CD4-positive, alpha-beta T cell treated with Interleukin-1 beta for 1 hour (primary cell): ENCODE measurements around the gene TTC7B.

Experiments
- DNase-seq, 2 donors: peaks; one replicate each; pipeline ENCODE4 v3.0.0-alpha.2; 2020 to 2022

TTC7B gene

GRCh38 chr14:90666571-90666970 is 149.7 kb downstream of the TTC7B start:
- DNase-seq, result no peak

- DNase-seq, result no peak
These were observed 150.8 kb downstream of the TTC7B start for GRCh38 chr14:90665321-90666000.

GRCh38 chr14:90664911-90665310 is 151.3 kb downstream of the TTC7B start:
- DNase-seq, result no peak

GRCh38 chr14:90663680-90664079 is 152.6 kb downstream of the TTC7B start:
- no peak for DNase-seq

- no peak for DNase-seq
These were observed 153.1 kb downstream of the TTC7B start for GRCh38 chr14:90663140-90663539.

- no peak for DNase-seq
These were observed 154.4 kb downstream of the TTC7B start for GRCh38 chr14:90661866-90662265.

GRCh38 chr14:90660865-90661570 is 155.2 kb downstream of the TTC7B start:
- no peak for DNase-seq

GRCh38 chr14:90659156-90659555 is 157.1 kb downstream of the TTC7B start:
- DNase-seq, result no peak

- DNase-seq, result peak; percentile 8 to 56
These were observed 157.7 kb downstream of the TTC7B start for GRCh38 chr14:90658541-90658967.

- DNase-seq, result no peak
These were observed 159.3 kb downstream of the TTC7B start for GRCh38 chr14:90656973-90657372.

GRCh38 chr14:90655829-90656228 is 160.4 kb downstream of the TTC7B start:
- no peak for DNase-seq

- no peak for DNase-seq
These were observed 161.4 kb downstream of the TTC7B start for GRCh38 chr14:90654831-90655276.

GRCh38 chr14:90652626-90653025 is 163.6 kb downstream of the TTC7B start:
- no peak for DNase-seq

GRCh38 chr14:90651976-90652560 is 164.2 kb downstream of the TTC7B start:
- DNase-seq, result no peak

GRCh38 chr14:90651271-90651804 is 164.9 kb downstream of the TTC7B start:
- no peak for DNase-seq

- no peak for DNase-seq
These were observed 166.6 kb downstream of the TTC7B start for GRCh38 chr14:90649557-90650135.

GRCh38 chr14:90649083-90649482 is 167.1 kb downstream of the TTC7B start:
- DNase-seq, result no peak

GRCh38 chr14:90648421-90648820 is 167.8 kb downstream of the TTC7B start:
- no peak for DNase-seq

- no peak for DNase-seq
These were observed 168.7 kb downstream of the TTC7B start for GRCh38 chr14:90647473-90648005.

- DNase-seq, result no peak
These were observed 170.3 kb downstream of the TTC7B start for GRCh38 chr14:90645842-90646443.

- DNase-seq, result no peak
These were observed 171.3 kb downstream of the TTC7B start for GRCh38 chr14:90644882-90645281.

- no peak for DNase-seq
These were observed 172.1 kb downstream of the TTC7B start for GRCh38 chr14:90643982-90644670.
